ENCODE results near the gene RB1.

GRCh38 chr13:48414501-48414900, 111.0 kb downstream of the RB1 start:
- TF ChIP-seq POLR2AphosphoS5 (IDR thresholded peaks at IDR 0.05; ENCODE audit: low read depth, low read length), result no peak
- TF ChIP-seq POLR2A (IDR thresholded peaks at IDR 0.05; ENCODE audit: low read depth, low read length), result no peak

Data from GM12892 (cell line).